Measurements from ENCODE around the gene CDC42.
A peak's percentile ranks its signal among the peaks of the same experiment; 100 is the strongest.
"Not testable (repeated sequence)": the region's sequence is repeated elsewhere in the genome, so short reads cannot be mapped to it uniquely, and the experiment has no call there.

Gene CDC42

DNA sequence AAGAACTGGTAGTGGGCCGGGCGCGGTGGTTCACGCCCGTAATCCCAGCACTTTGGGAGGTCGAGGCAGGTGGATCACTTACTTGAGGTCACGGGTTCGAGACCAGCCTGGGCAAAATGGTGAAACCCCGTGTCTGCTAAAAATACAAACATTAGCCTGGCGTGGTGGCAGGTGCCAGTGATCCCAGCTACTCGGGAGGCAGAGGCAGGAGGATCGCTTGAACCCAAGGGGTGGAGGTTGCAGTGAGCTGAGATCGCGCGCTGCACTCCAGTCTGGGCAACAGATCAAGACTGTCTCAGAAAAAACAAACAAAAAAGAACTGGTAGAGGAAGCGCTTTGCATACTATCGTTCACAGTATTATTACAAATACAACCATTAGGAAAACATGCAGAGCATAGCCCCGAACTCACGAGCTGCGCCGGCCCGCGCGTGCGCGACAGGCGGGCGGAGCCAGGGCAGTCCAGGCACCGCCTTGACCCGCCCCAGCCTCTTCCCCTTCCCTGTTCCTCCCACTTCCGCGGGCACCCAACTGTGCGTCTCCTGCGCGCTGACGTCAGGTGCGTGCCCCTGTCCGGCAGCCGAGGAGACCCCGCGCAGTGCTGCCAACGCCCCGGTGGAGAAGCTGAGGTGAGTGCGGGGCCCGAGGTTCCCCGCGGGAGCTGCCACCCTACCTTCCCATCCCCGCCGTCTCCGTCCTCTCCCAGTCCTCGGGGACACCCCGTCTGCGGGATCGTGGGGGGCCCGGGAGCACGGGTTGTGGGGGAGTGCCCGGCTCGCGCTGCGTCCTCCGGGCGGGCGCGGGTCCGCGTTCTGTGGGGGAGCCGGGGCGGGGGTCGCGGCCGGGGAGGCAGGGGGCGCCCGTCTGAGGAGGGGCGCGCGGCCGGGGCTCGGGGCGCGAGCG, at the start of gene CDC42:
CDC42 (plus strand) TSS at position 595 of the 902 bp plus-strand sequence. CDS start 25,770 bp downstream, outside the sequence.
- DNase-seq, result peak; percentile 98
- TF ChIP-seq POLR2A (IDR thresholded peaks at IDR 0.05; ENCODE audit: low read length) (peak; percentile 94), GATA1 (IDR thresholded peaks at IDR 0.05; ENCODE audit: low read depth, low read length) (no peak)

GRCh38 chr1:22002875-22003274, 49.6 kb upstream of the CDC42 start:
- DNase-seq, result not testable (repeated sequence)

DNA sequence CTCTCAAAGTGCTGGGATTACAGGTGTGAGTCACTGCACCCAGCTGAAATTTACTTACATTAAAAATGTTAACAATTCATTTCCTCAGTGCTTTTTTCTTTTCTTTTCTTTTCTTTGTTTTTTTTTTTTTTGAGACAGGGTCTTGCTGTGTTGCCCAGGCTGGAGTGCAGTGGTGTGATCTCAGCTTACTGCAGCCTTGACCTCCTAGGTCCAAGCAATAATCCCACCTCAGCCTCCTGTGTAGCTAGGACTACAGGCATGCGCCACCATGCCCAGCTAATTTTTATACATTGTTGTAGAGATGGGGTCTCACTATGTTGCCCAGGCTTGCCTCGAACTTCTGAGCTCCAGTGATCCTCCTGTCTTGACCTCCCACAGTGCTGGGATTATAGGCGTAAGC, 48.5 kb upstream of the CDC42 start:
- not testable (repeated sequence) for DNase-seq

GRCh38 chr1:22005261-22006149, 47.0 kb upstream of the CDC42 start:
- DNase-seq, result peak in 1 of 2 experiments; percentile 79

GRCh38 chr1:22006736-22007135, 45.8 kb upstream of the CDC42 start:
- not testable (repeated sequence) for DNase-seq

DNA sequence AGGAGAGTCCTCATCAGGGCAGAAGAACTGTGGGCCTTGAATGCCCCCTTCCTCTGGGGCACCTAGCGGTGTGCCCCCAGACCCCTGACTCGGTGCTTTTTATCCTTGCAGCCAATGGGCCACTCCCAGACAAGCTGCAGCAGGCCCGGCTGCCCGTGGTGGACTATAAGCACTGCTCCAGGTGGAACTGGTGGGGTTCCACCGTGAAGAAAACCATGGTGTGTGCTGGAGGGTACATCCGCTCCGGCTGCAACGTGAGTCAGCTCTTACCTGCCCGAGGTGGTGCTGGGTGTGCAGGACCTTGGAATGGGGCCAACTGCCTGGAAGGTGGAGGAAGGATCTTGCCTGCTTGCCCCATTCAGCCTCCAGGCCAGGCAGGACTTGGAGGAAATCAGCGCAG, 45.2 kb upstream of the CDC42 start:
- DNase-seq, result not testable (repeated sequence)

DNA sequence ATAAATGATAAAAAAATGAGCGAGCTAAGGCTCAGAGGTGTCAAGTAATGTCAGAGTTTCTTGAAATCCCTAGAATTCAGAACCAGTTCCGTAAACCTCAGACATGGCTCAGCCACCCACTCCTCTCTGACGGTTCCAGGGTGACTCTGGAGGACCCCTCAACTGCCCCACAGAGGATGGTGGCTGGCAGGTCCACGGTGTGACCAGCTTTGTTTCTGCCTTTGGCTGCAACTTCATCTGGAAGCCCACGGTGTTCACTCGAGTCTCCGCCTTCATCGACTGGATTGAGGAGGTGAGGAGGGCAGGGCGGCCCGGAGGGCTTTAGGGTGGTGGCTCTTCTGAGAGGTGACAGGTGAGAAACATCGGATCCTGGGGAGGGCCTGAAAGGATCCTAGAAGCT, 42.9 kb upstream of the CDC42 start:
- DNase-seq, result not testable (repeated sequence)

DNA sequence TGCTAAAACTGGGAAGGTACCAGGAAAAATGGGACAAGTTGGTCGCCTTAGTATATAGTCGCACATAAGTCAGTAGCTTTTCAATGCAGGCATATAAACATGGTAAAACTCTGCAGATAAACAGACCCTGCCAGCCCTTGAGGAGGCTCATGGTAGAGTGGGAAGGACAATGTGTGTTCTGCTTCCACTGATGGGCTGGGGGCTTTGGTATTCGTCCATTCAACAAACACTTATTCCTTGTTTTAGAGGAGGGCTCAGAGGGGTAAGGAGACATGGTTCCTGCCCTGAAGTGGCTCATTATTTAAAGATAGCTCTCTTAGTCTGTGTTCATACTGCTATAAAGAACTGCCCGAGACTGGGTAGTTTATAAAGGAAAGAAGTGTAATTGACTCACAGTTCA, 39.8 kb upstream of the CDC42 start:
- DNase-seq, result not testable (repeated sequence)

GRCh38 chr1:22014575-22015206, 37.8 kb upstream of the CDC42 start:
- not testable (repeated sequence) for DNase-seq

DNA sequence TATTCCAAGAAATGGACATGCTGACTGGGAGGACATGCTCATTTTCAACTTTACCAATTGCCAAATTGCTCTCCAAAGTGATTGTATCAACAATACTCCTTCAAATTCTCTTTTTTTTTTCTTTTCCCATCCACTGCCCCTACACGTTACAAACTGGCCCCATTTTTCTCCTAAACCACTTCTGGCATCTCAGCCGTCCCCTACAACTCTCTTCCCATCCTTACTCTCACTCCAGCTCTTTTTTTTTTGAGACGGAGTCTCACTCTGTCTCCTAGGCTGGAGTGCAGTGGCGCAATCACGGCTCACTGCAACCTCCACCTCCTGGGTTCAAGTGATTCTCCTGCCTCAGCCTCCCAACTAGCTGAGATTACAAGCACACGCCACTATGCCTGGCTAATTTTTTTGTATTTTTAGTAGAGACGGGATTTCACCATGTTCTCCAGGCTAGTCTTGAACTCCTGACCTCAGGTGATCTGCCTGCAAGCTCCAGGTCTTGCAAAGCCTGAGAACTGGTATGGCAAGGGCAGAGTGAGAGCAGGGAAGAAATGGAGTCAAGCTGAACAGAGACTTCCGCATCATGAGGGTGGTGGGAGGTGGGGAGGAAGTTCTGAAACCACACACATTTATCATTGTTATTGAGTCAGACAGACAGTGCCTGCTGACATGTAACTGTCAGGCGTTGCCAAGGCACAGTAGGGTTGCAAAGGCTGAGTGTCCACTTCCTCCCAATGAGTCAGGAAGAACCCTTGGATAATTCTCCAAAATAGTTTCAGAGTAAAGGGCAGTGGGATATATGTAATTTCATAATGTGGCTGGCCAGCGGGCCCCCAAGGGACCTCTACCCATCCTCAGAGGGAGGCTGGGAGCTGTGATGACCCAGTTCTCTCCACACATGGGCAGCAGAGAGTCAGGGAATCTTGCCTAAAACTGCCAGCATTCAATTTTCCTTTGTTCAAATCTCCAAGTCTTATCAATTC, 33.6 kb upstream of the CDC42 start:
- peak in 1 of 2 experiments; percentile 18 for DNase-seq
- no peak for TF ChIP-seq POLR2A (IDR thresholded peaks at IDR 0.05; ENCODE audit: low read length)
- no peak for TF ChIP-seq GATA1 (IDR thresholded peaks at IDR 0.05; ENCODE audit: low read depth, low read length)

DNA sequence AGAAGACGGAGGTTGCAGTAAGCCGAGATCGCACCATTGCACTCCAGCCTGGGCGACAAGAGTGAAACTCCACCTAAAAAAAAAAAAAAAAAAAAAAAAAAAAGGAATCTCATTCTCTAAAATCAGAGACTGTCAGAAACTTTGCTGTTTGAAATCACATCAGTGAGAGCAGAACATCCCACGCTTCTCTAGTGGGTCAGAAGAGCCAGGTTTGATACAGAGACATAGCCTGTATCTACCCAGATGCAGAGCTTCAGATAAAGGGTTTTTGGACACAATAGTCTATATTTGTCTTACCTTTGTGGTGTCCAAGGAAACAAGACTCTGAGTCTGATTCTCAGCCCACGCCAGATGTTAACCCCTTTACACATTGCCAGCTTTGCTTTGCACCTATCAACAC, 31.4 kb upstream of the CDC42 start:
- TF ChIP-seq GATA1 (IDR thresholded peaks at IDR 0.05; ENCODE audit: low read depth, low read length), result no peak
- no peak for TF ChIP-seq POLR2A (IDR thresholded peaks at IDR 0.05; ENCODE audit: low read length)
- no peak for DNase-seq

DNA sequence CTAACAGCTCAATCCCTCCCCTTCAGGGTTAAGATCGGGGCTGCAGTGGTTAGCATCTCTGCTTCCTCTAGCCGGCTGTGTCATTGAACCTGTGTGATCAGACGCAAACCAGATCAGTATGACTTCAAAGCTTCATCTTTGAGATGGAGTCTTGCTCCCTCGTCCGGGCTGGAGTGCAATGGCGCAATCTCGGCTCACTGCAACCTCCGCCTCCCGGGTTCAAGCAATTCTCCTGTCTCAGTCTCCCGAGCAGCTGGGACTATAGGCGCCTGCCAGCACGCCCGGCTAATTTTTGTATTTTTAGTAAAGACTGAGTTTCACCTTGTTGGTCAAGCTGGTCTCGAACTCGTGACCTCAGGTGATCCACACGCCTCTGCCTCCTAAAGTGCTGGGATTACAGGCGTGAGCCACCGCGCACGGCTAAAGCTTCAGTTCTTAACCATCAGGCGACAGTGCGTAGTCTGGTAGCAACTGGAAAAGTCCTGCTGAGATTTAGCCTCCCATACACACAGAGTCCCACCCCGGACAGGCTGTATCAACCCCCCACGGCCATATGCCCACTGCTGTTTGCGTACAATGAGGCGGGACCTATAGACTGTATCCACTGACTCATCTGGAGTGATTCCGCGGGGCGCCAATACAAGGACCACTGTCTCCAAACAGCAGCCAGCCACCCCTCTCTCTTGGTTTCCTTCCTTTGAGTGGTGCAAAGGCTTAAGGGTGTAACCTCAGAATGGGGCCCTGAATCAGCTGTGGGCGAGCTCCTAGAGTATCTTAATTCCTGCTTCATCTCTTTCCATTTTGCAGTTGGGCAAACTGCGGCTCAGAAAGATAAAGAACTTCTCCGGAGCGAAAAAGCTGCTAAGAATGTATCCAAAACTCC, 27.8 kb upstream of the CDC42 start:
- peak in 1 of 2 experiments; percentile 79 for DNase-seq
- no peak for TF ChIP-seq POLR2A (IDR thresholded peaks at IDR 0.05; ENCODE audit: low read length)
- no peak for TF ChIP-seq GATA1 (IDR thresholded peaks at IDR 0.05; ENCODE audit: low read depth, low read length)

Data from erythroblast (primary cell).